ENCODE results near the gene VPS4B.

DNA sequence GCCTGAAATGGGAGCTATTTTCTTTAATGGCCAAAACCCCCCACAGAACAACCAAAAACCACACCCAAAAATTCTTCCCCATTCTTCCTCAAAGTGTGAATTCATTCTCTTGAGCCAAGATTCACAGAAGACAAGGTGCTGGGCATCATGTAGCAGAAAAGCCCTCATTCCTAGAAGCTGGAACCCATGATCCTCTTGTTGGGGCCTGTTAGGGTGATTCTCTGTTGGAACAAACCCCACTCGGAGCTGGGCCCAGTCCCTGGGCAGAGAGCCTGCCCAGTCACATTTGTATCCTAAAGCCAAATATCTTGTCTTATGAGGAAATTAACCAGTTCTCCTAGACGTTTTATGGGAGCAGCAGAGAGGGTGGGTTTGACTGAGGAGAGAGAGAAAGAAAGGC, 22.8 kb upstream of the VPS4B start:
- TF ChIP-seq, protein P1, sequence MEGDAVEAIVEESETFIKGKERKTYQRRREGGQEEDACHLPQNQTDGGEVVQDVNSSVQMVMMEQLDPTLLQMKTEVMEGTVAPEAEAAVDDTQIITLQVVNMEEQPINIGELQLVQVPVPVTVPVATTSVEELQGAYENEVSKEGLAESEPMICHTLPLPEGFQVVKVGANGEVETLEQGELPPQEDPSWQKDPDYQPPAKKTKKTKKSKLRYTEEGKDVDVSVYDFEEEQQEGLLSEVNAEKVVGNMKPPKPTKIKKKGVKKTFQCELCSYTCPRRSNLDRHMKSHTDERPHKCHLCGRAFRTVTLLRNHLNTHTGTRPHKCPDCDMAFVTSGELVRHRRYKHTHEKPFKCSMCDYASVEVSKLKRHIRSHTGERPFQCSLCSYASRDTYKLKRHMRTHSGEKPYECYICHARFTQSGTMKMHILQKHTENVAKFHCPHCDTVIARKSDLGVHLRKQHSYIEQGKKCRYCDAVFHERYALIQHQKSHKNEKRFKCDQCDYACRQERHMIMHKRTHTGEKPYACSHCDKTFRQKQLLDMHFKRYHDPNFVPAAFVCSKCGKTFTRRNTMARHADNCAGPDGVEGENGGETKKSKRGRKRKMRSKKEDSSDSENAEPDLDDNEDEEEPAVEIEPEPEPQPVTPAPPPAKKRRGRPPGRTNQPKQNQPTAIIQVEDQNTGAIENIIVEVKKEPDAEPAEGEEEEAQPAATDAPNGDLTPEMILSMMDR (conservative IDR thresholded peaks at IDR 0.05 in 1 of 2, IDR thresholded peaks at IDR 0.05 in 1 of 2; ENCODE audit: extremely low read depth in 1 of 2, insufficient read depth in 1 of 2, low read depth in 1 of 2, low read length in 2 of 2) = no peak
- TF ChIP-seq EZH2 (IDR thresholded peaks at IDR 0.05; ENCODE audit: borderline replicate concordance, low read length) = no peak
